SH-SY5Y (cell line): Measurements from ENCODE around the gene RNF26.

Experiments used
- GATA2 ChIP-seq: IDR thresholded peaks from 2 replicates; pipeline ENCODE4 v1.6.1; 2011; ENCODE audit warnings: mild to moderate bottlenecking, low read depth, low read length
- GATA3 ChIP-seq: IDR thresholded peaks from 2 replicates; pipeline ENCODE4 v1.6.1; 2011; ENCODE audit warnings: low read depth, mild to moderate bottlenecking, low read length, moderate library complexity

- TF ChIP-seq GATA2 (no peak), GATA3 (no peak)
These were observed 28.6 kb upstream of the RNF26 start for GRCh38 chr11:119305556-119306372.
